ENCODE results near the gene PRKAG3.

GRCh38 chr2:218878926-218879761, 47.5 kb upstream of the PRKAG3 start:
- no peak for TF ChIP-seq POLR2A (IDR thresholded peaks at IDR 0.05)
- no peak for TF ChIP-seq CTCF (IDR thresholded peaks at IDR 0.05)
- TF ChIP-seq POLR2AphosphoS5 (IDR thresholded peaks at IDR 0.05) = no peak
